SK-MEL-5 (cell line): ENCODE data around the gene RNU6-8. TPM values are rescaled to one million over a fixed set of nuclear protein-coding genes. Genes with fewer than 3 reads are reported as not detected.

Experiments used
- DNase-seq: peaks from one replicate; pipeline ENCODE4 v3.0.0-alpha.2; 2016; ENCODE audit warnings: low read depth, low spot score
- in situ Hi-C: cut with HindIII; loops from 2 replicates; pipeline ENCODE4 v1.10.0; 2016; ENCODE audit warnings: low sequenced_read_pairs, high pct_unique_total_duplicates, low pct_unique_long_range_greater_than_20kb
- small RNA-seq, 2 experiments: library from RNA; depleted of rRNA; stranded (forward); fragments of <200 nt; gene quantifications; one replicate each; pipeline ENCODE3, GENCODE V24; 2014
- total RNA-seq: library from RNA; depleted of rRNA; stranded (reverse); fragments of >200 nt; shearing (Covaris generic); gene quantifications from 2 replicates; pipeline ENCODE4 v1.2.3, GENCODE V29; 2014; rRNA removed

RNU6-8 gene
- total RNA-seq, 1 experiment from 2014 or later, result not detected

GRCh38 chr14:32183151-32184058 is 19.7 kb downstream of the RNU6-8 start:
- in situ Hi-C loops, result no loop called here
- DNase-seq, result no peak

- in situ Hi-C loops, result no loop called here
- no peak for DNase-seq
Observed at GRCh38 chr14:32171469-32171868, 31.6 kb downstream of the RNU6-8 start.

DNA sequence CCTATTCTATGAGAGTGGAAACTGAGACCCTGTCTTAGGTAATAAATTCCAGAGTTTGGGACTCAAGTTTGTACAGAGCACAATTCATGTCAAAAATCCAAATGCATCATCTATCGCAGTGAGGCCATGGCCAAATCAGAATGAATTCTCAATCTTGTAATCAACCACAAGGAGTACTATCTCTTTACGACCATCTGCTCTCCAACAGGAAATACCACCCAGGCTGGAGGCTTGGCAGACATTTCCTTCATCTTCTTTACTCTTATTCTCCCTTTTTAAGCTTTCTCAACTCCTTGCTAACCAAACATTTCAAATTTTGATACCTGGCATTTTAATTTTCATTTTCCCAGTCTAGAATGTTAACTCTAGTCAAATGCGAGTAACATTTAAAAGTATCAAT is 33.9 kb downstream of the RNU6-8 start:
- DNase-seq, result no peak
- in situ Hi-C loops, result no loop called here

GRCh38 chr14:32167907-32168306 is 35.2 kb downstream of the RNU6-8 start:
- in situ Hi-C loops, result no loop called here
- DNase-seq, result no peak

DNA sequence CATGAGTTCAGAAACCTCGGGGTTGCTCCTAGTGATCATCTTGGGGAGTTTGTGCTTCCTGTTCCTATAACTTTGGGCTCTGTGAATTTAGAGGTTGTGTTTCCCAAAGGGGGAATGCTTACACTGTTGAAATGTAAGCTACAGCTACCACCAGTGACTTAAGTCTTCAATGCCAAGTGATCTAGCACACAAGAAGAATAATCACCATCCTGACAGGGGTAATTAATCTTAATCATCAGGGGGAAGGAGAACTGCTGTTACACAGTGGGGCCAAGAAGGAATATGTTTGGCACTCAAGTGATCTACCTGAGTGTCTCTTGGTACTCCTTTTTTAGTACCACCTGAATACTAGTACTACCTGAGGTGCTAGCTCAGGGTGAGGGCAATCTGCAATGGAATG is 36.1 kb downstream of the RNU6-8 start:
- in situ Hi-C loops, result no loop called here
- no peak for DNase-seq

- no peak for DNase-seq
- in situ Hi-C loops, result no loop called here
Observed at GRCh38 chr14:32166029-32166428, 37.0 kb downstream of the RNU6-8 start.

Small RNA genes lying within 50 kb of the gene (small RNA-seq; reads per million reads assigned to genes)
- gene RNU6-7, result 0.58 to 41.6 reads per million in 2 experiments
- gene RNU6-8, result 0.02 to 0.19 reads per million in 2 experiments

Other genes with a start within 250 kb of the RNU6-8 start
- 110 and 123 TPM in 2 replicates for gene ARHGAP5, start 126.0 kb downstream of the RNU6-8 start, total RNA-seq
- not detected in 2 replicates for gene RNU6-7, start 1.2 kb downstream of the RNU6-8 start, total RNA-seq
- gene AKAP6, start 126.0 kb upstream of the RNU6-8 start, total RNA-seq, result 2.0 and 2.6 TPM in 2 replicates